B cell (primary cell): ENCODE measurements around the gene DAAM2. TPM values are rescaled to one million over a fixed set of nuclear protein-coding genes. Genes with fewer than 3 reads are reported as not detected.

Experiments
- ATAC-seq: fragments of 200-7000 bp; cut with Tn5 transposase; one replicate; pipeline ENCODE4 v1.10.0; 2021; ENCODE audit warnings: low read depth, mild to moderate bottlenecking, moderate number of reproducible peaks, moderate library complexity
- CTCF ChIA-PET: fragments of 350-600 bp; sonication (Branson Sonifier 250); formaldehyde crosslinking; loops from one replicate; lab custom pipeline; 2021; ENCODE audit warnings: antibody characterized with exemption, inconsistent platforms; lab: Charles Lee
- POLR2A ChIA-PET: fragments of 350-600 bp; sonication (Branson Sonifier 250); formaldehyde crosslinking; loops from one replicate; lab custom pipeline; 2021; ENCODE audit warnings: antibody characterized with exemption; lab: Charles Lee
- DNase-seq: peaks from one replicate; pipeline ENCODE4 v3.0.0; 2013
- H2AFZ ChIP-seq: 2 replicates; pipeline ENCODE4 v1.6.1; 2012; ENCODE audit warnings: mild to moderate bottlenecking, low read depth, low read length; ENCODE audit not compliant: insufficient read depth, poor library complexity, severe bottlenecking
- H3K27ac ChIP-seq, 2 donors: 1 replicate in 1 of 2; 2 replicates in 1 of 2; pipeline ENCODE4 v1.5.1; 2012 to 2013; ENCODE audit warnings: low read length in 2 of 2, mild to moderate bottlenecking in 2 of 2, moderate library complexity in 1 of 2
- H3K27me3 ChIP-seq, 4 experiments: fragments of 200-600 bp in 1 of 4; sonication (generic) in 1 of 4; replicated peaks in 1 of 4; 1 replicate in 2 of 4; 2 replicates in 2 of 4; pipeline versions ENCODE4 v1.6.1 to v1.7.0; 2013 to 2016; ENCODE audit warnings: low read length in 3 of 4, mild to moderate bottlenecking in 2 of 4, mixed read lengths in 1 of 4, moderate library complexity in 1 of 4; ENCODE audit not compliant: insufficient read depth in 4 of 4, control insufficient read depth in 3 of 4; ENCODE audit errors: control extremely low read depth in 1 of 4
- H3K36me3 ChIP-seq, 2 experiments: replicated peaks in 1 of 2; 1 replicate in 1 of 2; 2 replicates in 1 of 2; pipeline versions ENCODE4 v1.6.1 to v1.7.1; 2013; ENCODE audit warnings: low read length in 1 of 2; ENCODE audit not compliant: insufficient read depth in 2 of 2, control insufficient read depth in 1 of 2; ENCODE audit errors: control extremely low read depth in 1 of 2, extremely low read depth in 1 of 2
- H3K4me1 ChIP-seq, 2 donors: fragments of 200-600 bp in 1 of 2; sonication (generic) in 1 of 2; 1 replicate in 1 of 2; 2 replicates in 1 of 2; pipeline versions ENCODE4 v1.5.1 to v1.6.1; 2013 to 2017; ENCODE audit warnings: low read length in 2 of 2; ENCODE audit not compliant: control insufficient read depth in 2 of 2, insufficient read depth in 2 of 2
- H3K4me2 ChIP-seq: replicated peaks from 2 replicates; pipeline ENCODE3; 2012; ENCODE audit warnings: mild to moderate bottlenecking, low read depth, low read length; ENCODE audit not compliant: poor library complexity, severe bottlenecking
- H3K4me3 ChIP-seq, 5 experiments: fragments of 200-600 bp in 1 of 5; sonication (generic) in 1 of 5; 1 replicate in 3 of 5; 2 replicates in 2 of 5; pipeline versions ENCODE4 v1.5.1 to v1.7.0; 2011 to 2016; ENCODE audit warnings: low read length in 4 of 5, mild to moderate bottlenecking in 4 of 5, low read depth in 2 of 5, control low read depth in 1 of 5, moderate library complexity in 1 of 5; ENCODE audit not compliant: insufficient read depth in 1 of 5; ENCODE audit errors: control extremely low read depth in 1 of 5, extremely low read depth in 1 of 5
- H3K79me2 ChIP-seq: fragments of 200-600 bp; sonication (generic); one replicate; pipeline ENCODE4 v1.6.0; 2016; ENCODE audit warnings: low read length; ENCODE audit not compliant: control insufficient read depth, insufficient read depth
- H3K9ac ChIP-seq: fragments of 200-600 bp; sonication (generic); 2 replicates; pipeline ENCODE4 v1.6.1; 2017; ENCODE audit warnings: mild to moderate bottlenecking, low read length, moderate library complexity
- H3K9me3 ChIP-seq, 3 donors: one replicate each; pipeline versions ENCODE4 v1.6.1 to v1.7.1; 2013; ENCODE audit warnings: low read length in 2 of 3; ENCODE audit not compliant: control insufficient read depth in 2 of 3, insufficient read depth in 1 of 3; ENCODE audit errors: control extremely low read depth in 1 of 3
- H4K20me1 ChIP-seq: 2 replicates; pipeline ENCODE4 v1.6.0; 2012; ENCODE audit warnings: mild to moderate bottlenecking, low read length; ENCODE audit not compliant: insufficient read depth, control insufficient read depth, poor library complexity, severe bottlenecking
- H3K27ac Mint-ChIP-seq: one replicate; pipeline ENCODE4 v1.8.0; 2021; ENCODE audit warnings: mixed read lengths
- H3K27me3 Mint-ChIP-seq: one replicate; pipeline ENCODE4 v1.8.0; 2021; ENCODE audit warnings: mixed read lengths
- H3K4me1 Mint-ChIP-seq: one replicate; pipeline ENCODE4 v1.8.0; 2021; ENCODE audit warnings: mixed read lengths
- H3K4me3 Mint-ChIP-seq: one replicate; pipeline ENCODE4 v1.8.0; 2021; ENCODE audit warnings: mixed read lengths
- H3K9me3 Mint-ChIP-seq: one replicate; pipeline ENCODE4 v1.8.0; 2022; ENCODE audit warnings: mixed read lengths; ENCODE audit not compliant: insufficient read depth
- CTCF ChIP-seq: fragments of 200-600 bp; IDR thresholded peaks from one replicate; pipeline ENCODE4 v1.8.0; 2022; ENCODE audit warnings: antibody characterized with exemption, mild to moderate bottlenecking
- EZH2 ChIP-seq: IDR thresholded peaks from 2 replicates; pipeline ENCODE4 v1.6.1; 2012; ENCODE audit warnings: borderline replicate concordance, low read depth, mild to moderate bottlenecking, moderate library complexity, low read length; ENCODE audit not compliant: insufficient read depth, poor library complexity, severe bottlenecking
- WGBS: methylation state at CpG from one replicate; pipeline ENCODE4 v1.1.5; 2013; ENCODE audit warnings: missing lambda C conversion rate; ENCODE audit not compliant: insufficient coverage; 5-methylcytosine and 5-hydroxymethylcytosine counted together
- intact Hi-C: fragments of 100-400 bp; cut with micrococcal nuclease; formaldehyde crosslinking; loops from one replicate; pipeline ENCODE4 v1.10.0; 2022
- polyA plus RNA-seq: library from polyadenylated mRNA; depleted of rRNA; stranded (reverse); fragments of >200 nt; gene quantifications from 2 replicates; pipeline ENCODE4 v1.2.3, GENCODE V29; 2012
- total RNA-seq, 2 donors: library from RNA; stranded (reverse); fragments of 120-200 nt in 1 of 2; gene quantifications; 1 replicate in 1 of 2; 2 replicates in 1 of 2; pipeline versions ENCODE4 v1.2.3 to v1.2.4, GENCODE V29; 2013 to 2022

The DAAM2 gene
- total and polyA plus RNA-seq, 2 donors (not counting 1 experiment from before 2014, with no cell fraction given) = not detected

- H3K4me3 Mint-ChIP-seq = no peak overlapping the region
- no peak for TF ChIP-seq EZH2
- no peak for TF ChIP-seq CTCF
- H3K4me3 ChIP-seq = no peak overlapping the region
- no peaks in the 10 kb centered on the region for H3K9me3 Mint-ChIP-seq
- peaks cover 7% of the 10 kb centered on the region for H3K27me3 Mint-ChIP-seq
- ATAC-seq (no peak), DNase-seq (no peak)
- 100% methylated on average over 1 of the region's 2 CpGs for WGBS
- no peaks in the 10 kb centered on the region for H3K79me2 ChIP-seq
- peaks cover 4% of the 10 kb centered on the region for H3K4me1 Mint-ChIP-seq
- peaks cover 0 to 2% of the 10 kb centered on the region in 2 donors for H3K4me1 ChIP-seq
- intact Hi-C loops = no loop called here
- no peaks in the 10 kb centered on the region for H3K36me3 ChIP-seq
- H3K9me3 ChIP-seq = no peaks in the 10 kb centered on the region
- POLR2A ChIA-PET = no interaction called here
- CTCF ChIA-PET = no interaction called here
- no peak overlapping the region for H3K9ac ChIP-seq
- H3K27ac Mint-ChIP-seq = no peak overlapping the region
- no peak overlapping the region for H2AFZ ChIP-seq
- H3K27me3 ChIP-seq = no peaks in the 10 kb centered on the region
- no peak overlapping the region for H3K4me2 ChIP-seq
- H3K27ac ChIP-seq = no peak overlapping the region
- H4K20me1 ChIP-seq = no peaks in the 10 kb centered on the region
Measured at GRCh38 chr6:39818695-39819094, 26.5 kb downstream of the DAAM2 start.

DNA sequence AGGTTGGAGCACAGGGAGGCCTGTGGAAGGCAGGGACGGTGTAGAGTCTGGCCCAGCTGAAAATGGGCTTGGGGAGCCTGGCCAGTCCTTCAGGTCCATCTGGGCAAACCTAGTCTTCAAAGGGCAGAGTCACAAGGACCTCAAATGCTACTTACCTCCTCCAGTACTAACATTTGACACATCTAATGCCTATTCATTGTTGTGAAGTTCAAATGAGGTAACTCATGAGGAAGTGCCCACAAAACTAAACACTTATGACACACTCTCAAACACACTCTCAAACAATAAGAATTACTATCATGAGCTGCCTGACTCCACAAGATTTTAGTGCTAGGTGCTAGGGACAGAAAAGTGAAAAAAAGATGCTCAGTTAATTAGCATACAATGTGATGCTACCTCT is 27.1 kb downstream of the DAAM2 start:
- no peaks in the 10 kb centered on the region for H3K9me3 ChIP-seq
- no peaks in the 10 kb centered on the region for H3K9me3 Mint-ChIP-seq
- no peak overlapping the region for H3K27ac Mint-ChIP-seq
- DNase-seq = no peak
- H4K20me1 ChIP-seq = no peaks in the 10 kb centered on the region
- ATAC-seq = no peak
- intact Hi-C loops = no loop called here
- no peaks in the 10 kb centered on the region for H3K79me2 ChIP-seq
- no peaks in the 10 kb centered on the region for H3K4me1 Mint-ChIP-seq
- H3K27me3 ChIP-seq = no peaks in the 10 kb centered on the region
- POLR2A ChIA-PET = no interaction called here
- H3K4me3 ChIP-seq = no peak overlapping the region
- H3K9ac ChIP-seq = no peak overlapping the region
- H3K4me3 Mint-ChIP-seq = no peak overlapping the region
- H3K27ac ChIP-seq = no peak overlapping the region
- no peaks in the 10 kb centered on the region for H3K4me1 ChIP-seq
- peaks cover 7% of the 10 kb centered on the region for H3K27me3 Mint-ChIP-seq
- CTCF ChIA-PET = no interaction called here
- H3K36me3 ChIP-seq = no peaks in the 10 kb centered on the region
- 100% methylated on average over 1 of the region's 1 CpG for WGBS
- H3K4me2 ChIP-seq = no peak overlapping the region
- no peak overlapping the region for H2AFZ ChIP-seq
- no peak for TF ChIP-seq EZH2
- no peak for TF ChIP-seq CTCF
